ENCODE data around the gene NOPCHAP1.
"Not testable (repeated sequence)": the region's sequence is repeated elsewhere in the genome, so short reads cannot be mapped to it uniquely, and the experiment has no call there.

NOPCHAP1 gene

DNA sequence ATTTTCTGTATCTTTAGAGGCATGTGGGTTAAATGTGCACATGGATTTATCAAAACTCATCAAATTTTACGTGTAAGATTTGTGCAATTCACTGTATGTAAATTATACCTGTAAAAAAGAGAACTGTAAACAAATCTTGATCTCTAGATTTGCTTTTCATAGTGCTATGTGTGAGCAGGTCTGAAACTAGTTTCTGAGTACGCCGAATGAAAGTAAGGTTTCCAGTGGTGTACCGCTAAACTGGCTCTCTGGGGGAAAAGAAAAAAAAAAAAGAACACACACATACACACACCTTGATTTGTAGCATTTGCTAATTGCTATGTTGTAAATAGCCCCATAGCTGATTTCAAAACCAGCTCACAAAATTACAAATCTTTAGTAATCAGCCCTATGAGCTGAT is 19.4 kb upstream of the NOPCHAP1 start:
- no peak for DNase-seq

DNA sequence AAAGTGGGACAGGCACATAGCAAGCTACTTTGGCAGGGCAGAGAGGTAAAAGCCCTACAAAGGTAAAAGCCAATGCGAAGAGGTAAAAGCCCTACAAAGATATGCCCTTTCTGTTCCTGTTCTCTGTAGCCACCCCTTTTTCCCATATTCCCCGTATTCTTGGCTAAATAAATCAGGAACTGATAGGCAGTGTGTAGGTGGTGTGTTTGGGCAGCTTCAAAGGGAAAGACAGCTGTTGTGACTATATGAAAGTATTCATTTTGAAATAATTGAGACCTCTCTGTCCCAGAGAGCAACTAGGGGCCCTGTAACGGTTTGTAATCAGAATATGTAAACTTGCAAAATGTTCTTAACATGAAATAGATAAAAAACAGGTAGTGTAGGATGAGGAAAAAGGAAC is 16.8 kb upstream of the NOPCHAP1 start:
- DNase-seq, result peak; percentile 30 to 55

DNA sequence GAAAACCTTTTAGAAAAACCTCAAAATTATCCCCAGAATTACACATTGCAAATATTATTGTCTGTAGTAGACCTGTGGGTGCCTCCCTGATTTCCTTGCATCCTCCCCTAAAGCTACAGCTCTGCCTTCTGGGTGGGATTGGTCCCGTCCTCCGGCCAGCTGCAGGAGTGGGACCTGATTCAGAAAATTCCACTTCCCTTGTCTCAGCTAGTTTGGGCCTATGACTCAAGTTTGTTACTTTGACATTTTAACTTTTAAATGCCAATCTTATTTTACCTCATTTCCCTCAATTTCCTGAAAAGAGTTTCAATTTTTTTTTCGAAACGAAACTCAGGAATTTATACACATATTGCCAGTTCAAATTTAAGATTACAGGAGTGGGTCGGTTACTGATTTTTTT is 14.8 kb upstream of the NOPCHAP1 start:
- DNase-seq, result no peak

DNA sequence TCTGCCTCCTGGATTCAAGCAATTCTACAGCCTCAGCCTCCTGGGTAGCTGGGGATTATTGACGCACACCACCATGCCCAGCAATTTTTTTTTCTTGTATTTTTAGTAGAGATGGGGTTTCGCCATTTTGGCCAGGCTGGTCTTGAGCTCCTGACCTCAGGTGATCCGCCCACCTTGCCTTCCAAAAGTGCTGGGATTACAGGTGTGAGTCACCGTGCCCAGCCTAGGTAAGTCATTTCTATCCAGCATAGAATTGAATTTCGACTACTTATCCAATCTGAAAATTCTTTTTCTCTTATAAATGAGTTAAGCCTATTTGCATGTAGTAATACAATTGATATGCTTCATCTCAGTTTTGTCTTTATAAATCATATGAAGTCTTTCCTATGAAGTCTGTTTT is 12.9 kb upstream of the NOPCHAP1 start:
- no peak for DNase-seq

DNA sequence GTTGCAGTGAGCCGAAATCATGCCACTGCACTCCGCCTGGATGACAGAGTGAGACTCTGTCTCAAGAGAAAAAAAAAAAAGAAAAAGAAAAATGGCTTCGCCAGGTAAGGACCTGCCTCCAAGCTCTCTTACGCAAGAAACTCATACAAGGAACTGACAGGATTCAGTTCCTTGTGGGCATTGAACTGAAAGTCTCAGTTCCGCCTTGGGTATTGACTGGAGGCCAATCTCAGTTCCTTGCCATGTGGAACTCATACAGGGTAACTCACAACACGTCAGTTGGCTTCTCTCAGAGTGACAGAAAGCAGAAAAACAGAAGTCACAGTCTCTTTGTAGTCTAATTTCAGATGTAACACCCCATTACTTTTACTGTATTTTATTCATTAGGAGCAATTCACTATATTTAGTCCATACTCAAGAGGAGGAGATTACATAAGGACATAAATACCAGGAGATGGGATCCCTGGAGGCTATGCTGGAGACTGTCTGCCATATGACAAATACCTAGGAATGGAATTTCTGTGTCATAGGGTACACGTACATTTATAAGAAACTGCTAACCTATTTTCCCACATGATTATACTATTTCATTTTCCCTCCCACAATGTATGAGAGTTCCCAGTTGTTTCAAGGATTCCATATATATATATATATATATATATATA is 11.4 kb upstream of the NOPCHAP1 start:
- peak; percentile 81 to 85 for DNase-seq

DNA sequence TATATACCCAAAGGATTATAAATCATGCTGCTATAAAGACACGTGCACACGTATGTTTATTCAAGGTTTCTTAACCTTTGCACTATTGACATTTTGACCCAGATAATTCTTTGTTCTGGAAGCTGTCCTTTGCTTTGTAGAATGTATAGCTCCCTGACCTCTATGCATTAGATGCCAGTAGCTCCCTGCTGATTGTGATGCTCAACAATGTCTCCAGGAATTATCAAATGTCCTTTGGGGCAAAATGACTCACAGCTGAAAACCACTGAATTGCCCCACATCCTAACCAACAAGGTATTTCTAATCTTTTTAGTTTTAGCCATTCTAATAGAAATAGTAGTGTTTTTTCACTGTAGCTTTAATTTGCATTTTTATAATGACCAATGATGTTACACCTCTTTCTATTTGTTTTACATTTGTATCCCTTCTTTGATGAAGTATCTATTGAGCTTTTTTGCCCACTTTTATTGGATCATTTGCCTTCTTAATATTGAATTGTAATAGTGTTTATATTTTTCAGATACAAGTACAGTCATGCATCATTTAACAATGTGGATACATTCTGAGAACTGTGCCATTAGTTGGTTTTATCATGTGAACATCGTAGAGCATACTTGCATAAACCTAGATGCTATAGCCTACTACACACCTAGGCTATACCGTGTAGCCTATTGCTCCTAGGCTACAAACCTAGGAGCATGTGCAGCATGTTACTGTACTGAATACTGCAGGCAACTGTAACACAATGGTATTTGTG is 10.4 kb upstream of the NOPCHAP1 start:
- peak in 1 of 2 donors; percentile 40 for DNase-seq

DNA sequence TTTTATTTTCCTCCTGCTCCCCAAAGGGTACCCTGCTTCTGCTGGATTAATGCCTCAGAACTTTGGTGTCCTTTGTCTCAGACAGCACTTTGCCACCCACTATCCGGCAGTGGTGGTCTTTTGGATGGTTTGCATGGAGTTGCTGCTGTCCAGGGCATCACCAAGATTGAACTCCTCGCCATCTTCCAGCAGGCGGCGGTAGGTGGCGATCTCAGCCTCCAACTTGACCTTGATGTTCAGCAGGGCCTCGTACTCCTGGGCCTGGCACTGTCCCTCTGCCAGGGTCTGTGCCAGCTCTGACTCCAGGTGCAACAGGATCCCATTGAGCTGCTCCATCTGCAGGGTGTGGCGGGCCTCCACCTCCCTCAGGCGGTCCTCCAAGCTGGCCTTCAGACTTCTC is 9.4 kb upstream of the NOPCHAP1 start:
- no peak for DNase-seq

DNA sequence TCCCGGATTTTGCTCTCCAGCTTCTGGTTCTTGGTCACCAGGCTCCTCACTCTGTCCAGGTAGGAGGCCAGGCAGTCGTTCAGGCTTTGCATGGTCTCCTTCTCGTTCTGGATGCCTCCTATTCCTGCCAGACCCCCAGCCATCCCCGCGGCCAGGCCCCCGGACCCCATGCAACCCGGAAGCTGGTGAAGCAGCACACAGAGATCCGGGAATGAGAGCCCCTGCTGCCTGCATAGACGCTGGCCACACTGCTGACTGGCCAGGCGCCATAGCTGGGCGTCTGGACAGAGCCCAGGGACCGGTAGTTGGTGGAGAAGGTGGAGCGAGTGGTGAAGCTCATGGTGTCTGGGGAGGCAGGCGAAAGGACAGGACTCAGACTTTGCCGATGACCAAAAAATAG is 8.4 kb upstream of the NOPCHAP1 start:
- not testable (repeated sequence) for DNase-seq

DNA sequence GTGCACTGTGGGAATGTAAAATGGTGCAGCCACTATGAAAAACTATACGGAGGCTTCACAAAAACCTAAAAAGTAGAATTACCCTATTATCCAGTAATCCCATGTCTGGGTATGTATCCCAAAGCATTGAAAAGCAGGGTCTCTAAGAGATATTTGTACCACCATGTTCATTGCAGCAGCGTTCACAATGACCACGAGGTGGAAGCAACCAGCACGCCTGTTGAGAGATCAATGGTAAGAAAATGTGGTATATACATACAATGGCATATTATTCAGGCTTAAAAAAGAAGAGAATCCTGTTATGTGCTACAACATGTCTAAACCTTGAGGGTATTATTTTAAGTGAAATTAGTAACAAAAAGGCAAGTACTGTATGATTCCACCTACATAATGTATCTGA is 910 bp upstream of the NOPCHAP1 start:
- DNase-seq, result no peak

DNA sequence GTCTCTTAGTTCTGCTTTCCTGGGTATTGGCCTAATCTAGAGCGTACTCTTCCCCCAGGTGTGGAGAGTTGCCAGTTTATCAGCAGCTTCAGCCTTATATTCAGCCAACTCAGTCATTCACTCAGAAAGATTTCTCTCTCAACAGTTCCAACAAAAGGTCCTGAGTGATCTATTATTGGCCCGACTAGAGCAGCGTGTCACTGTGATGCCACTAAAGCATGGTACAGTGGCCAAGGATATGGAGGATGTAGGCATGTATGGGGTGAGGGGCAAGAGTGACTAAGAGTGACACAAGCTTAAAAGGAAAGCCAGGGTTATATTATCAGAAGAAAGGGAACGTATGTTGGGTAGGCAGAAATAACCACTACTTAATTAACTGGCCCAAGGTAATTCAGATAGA is 4.8 kb downstream of the NOPCHAP1 start:
- DNase-seq, result no peak

DNA sequence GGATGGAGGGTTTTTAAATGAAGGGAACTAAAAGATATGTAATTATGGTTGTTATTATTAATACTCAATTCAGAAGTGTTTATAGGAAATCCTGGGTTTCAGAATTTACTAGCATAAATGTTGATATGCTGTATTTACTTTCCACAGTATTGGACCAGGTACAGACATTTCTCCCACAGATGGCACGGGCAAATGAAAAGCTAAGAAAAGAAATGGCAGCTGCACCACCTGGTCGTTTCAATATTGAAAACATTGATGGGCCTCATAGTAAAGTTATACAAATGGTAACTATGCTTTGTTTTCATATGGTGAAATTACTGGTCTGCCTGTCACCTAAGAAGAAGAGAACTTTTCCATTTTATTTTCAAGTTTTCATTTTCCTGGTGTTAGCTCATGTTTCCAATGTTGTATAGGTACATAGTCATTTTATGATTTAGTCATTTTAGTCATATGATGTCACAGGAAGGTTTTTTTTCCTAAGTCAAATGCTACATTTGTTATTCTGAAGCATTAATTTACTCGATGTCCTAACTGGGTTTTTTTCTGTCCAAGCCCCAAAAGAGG is 5.5 kb downstream of the NOPCHAP1 start:
- no peak for DNase-seq

DNA sequence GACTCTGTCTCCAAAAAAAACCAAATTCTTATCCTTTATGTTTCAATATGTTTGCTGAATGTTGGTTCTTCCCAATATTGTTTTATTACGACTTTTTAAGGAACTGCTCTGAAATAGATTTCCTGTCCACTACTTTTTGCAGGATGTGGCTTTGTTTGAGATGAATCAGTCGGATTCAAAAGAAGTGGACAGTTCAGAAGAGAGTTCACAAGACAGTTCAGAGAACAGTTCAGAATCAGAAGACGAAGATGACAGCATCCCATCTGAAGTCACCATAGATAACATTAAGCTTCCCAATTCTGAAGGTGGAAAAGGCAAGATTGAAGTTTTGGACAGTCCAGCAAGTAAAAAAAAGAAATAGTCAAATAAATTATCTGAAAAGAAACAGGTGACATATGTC is 8.2 kb downstream of the NOPCHAP1 start:
- DNase-seq, result peak; percentile 34 to 48

DNA sequence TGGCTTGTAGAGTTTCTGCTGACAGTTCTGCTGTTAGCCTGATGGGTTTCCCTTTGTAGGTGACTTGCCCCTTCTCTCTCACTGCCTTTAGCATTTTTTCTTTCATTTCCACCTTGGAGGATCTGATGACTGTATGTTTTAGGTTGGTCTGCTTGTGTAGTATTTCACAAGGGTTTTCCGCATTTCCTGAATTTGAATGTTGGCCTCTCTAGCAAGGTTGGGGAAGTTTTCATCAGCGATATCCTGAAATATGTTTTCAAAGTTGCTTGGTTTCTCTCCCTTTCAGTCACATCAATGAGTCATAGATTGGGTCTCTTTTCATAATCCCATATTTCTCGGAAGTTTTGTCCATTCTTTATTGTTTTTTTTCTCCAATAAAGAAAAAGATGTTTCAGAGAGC is 11.4 kb downstream of the NOPCHAP1 start:
- DNase-seq, result peak; percentile 64 to 66

DNA sequence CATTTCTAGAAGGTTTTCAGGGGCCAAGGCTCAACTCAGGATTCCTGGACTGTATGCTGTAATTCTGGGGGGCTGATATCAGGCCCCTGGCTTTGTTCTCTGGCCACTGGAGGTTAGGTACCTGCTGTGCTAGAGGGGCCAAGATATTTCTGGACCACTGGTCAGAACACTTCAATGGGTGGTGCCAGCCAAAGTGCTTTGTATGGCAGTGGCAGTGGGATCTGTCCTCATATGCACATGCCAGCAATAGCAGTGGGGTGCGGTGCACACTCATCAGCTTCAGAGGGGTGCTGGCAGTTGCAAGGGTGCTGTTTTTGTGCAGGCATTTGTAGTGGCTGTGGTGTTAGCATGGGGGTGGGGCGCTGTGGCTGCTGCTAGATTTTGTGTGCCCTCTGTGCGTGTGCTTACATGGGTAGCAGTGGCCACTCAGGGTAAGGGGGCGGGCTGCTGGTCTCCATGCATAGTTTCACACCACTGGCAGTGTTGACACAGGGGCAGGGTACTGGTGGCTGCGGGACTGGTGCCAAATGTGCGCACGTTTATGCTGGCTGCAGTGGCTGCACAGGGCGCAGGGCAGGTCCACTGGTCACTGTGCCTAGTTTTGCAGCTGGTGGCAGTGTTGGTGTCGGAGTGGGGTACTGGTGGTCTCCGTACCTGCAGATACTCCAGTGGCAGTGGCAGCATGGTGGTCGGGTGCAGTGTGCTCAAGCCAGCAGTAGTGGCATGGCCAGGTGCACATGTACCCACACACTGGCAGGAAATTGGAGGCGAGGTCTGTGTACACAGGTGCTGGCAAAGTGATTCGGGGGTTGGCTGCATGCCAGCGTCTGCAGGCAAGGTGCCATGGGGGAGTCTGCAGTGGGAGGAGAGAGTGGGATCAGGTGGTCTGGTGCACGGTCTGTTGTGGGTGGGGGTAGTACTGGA is 12.6 kb downstream of the NOPCHAP1 start:
- no peak for DNase-seq

DNA sequence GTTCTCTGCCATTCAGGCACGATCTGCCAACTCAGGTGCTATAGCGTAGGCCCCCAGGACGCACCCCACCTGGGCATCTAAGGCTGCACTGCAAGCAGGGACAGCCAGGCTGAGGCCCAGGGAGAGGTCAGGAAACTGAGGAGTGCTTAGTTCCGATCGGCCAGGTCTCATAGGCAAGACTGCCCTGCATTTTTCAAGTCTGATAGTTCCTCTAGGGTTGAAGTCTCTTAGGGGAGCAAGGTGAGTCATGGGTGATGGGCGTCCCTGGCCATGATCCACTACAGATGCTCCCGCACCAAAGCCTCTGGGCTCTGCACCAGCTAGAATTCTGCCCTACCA is 13.2 kb downstream of the NOPCHAP1 start:
- DNase-seq, result no peak

DNA sequence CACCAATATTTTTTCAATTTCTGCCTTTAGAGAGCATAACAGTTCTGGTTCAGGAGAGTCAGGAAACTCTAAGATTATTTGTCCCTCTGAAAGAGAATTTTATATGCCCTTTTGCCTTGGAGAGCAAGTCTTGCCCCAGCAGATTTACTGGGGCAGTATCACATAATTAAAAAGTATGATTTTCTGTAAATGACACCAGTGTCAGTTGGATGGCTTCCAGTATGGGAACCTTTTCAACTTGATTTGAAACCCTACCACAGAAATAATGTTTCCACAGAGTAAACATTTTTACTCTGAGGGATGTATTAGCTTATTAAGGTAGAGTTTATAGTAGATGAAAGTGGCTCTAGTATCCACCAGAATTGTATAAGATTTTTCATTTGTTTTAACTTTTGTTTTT is 15.4 kb downstream of the NOPCHAP1 start:
- DNase-seq, result no peak

DNA sequence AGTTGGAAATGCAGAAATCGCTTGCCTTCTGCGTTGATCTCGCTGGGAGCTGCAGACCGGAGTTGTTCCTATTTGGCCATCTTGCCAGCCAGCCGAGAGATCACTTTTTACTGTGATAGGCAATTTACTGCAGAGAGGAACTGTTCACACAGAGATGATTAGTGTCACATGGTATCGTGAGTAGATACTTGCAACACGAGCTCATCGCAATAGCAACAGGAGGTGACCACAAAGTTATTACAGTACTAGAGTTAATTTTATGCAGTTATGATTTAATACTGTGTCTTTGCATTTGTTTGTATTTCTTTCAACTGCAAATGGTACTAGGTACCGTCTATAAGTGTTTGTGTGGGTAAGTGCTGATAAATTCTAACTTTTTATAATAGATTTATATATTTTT is 27.8 kb downstream of the NOPCHAP1 start:
- DNase-seq, result peak; percentile 16 to 37

DNA sequence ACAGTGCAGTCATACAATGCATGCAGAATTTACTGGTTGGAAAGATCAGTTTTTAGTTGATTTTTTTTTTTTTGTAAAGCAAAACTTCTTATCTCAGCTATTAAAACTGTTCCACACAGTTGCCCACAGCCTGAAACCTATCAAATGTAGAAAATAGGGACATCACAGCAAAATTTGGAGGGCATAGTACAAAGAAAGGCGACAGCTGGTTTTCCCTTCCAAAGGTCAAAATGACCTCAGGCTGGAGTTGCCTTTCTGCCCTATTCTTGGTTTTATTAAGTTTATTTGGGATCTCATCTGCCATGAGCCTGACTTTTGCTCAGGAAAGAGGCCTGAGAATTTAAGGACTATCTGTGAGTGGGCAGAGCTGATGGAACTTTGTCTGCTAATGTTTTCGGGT is 28.5 kb downstream of the NOPCHAP1 start:
- no peak for DNase-seq

DNA sequence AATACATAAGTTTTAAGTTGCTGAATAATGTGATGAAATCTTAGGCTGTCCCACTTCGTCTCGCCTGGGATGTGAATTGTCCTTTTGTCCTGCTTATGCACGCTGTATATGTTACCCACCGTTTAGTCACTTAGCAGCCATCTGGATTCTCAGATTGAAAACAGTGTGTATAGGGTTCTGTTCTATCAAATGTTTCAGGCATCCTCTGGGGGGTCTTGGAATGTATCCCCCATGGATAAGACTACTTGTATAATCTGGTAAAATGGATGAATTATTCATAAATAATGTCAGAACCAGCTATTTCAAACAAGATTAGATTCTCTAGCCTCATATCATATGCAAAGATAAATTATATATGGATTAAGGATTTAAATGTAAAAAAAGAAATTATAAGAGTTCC is 29.4 kb downstream of the NOPCHAP1 start:
- DNase-seq, result no peak

DNA sequence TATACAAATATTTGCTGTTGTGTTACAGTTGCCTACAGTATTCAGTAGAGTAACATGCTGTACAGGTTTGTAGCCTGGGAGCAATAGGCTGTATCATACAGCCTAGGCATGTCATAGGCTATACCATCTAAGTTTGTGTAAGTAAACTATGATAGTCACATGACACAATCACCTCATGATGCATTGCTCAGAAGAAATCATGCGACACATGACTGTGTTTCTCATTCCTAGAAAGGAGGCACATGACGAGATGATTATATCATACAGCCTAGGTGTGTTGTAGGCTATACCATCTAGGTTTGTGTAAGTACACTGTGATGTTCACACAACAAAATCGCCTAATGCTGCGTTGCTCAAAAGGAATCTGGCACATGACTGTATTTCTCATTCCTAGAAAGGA is 31.9 kb downstream of the NOPCHAP1 start:
- peak in 1 of 2 donors; percentile 5 for DNase-seq

DNA sequence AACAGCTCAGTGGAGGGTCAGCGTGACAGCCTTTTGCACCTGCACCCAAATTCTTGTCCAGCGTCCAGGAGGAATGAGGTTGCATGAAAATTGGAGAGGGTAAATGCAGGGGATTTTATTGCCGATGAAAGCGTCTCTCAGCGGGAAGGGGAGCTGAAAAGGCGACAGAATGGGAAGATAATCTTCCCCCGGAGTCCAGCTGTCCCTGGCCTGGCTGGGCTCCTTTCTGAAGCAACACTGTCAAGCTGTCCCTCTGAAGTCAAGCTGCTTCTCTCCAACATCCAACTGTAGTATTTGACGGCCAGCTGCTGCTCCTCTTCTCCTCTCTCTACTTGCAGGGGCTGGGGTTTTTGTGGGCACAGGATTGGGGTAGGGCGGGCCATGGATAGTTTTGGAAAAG is 32.7 kb downstream of the NOPCHAP1 start:
- no peak for DNase-seq

DNA sequence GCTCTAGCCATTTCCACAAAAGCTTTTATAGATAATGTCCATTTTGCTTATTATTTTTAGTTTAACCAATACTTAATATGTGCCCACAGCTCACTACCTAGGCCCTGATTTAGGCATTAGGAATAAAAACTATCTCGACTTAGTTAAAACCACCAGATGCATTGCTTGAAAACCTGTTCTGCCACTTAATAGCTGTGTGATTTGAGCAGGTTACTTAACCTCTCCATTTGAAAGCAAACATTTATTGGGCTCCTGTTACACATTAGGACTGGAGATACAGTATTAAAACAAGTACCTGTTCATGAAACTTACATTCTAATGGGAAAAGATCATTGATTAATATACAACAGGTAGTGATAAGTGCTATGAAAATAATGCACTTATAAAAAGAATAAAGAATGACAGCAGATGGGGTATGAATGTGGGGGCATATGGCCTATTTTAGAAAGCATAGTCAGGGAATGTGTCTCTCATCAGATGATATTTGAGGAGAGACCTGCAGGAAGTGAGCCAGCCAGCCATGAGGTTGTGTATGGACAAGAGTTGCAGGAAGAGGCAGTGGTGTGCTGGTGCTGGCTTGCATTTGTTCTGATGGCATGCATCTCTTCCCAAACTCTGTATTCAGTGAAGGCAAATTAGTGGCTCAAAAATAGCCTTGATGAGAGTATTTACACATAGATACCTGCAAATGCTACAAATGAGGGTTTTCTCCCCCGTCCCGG is 34.3 kb downstream of the NOPCHAP1 start:
- DNase-seq, result no peak

DNA sequence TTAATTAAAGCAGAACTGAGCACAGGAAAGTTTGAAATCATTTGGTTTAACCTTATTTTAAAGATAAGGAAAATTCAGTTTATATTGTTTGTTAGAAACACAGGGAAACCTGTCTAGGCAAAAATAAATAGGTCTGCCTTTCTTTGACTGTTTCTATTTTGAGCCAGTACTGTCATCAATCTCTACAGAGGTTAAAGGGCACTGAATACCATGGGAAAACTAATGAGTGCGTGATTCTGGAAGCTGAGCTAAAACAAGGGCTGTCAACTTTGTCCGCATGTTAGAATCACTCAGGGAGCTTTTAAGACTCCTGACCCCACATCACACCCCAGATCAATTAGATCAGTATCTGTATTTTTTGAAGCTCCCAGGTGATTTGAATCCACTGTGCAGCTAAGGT is 38.8 kb downstream of the NOPCHAP1 start:
- no peak for DNase-seq
